Measurements from ENCODE around the gene CNIH4. TPM values are rescaled to one million over a fixed set of nuclear protein-coding genes. Genes with fewer than 3 reads are reported as not detected.

The CNIH4 gene
- total RNA-seq, 4 donors from 2014 or later = 27.7 to 63.9 (median 41.0) TPM

DNA sequence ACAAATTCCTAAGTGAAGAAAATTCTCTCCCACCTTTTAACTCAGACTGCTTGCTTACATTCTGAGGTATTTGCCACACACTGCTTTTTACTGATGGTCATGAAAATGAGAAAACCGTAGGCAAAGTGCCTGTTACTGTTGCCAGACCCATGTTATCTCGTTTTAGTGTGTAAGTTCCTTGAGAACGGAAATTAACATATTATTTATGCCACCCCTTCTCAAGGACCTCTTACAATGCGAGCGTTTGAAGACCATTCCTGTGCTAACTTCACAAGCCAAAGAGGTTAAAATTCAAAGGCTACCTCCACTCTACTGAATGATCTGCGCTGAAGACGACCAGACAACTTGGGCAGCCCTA lies 27.2 kb upstream of the CNIH4 start:
- TF ChIP-seq, protein P1, sequence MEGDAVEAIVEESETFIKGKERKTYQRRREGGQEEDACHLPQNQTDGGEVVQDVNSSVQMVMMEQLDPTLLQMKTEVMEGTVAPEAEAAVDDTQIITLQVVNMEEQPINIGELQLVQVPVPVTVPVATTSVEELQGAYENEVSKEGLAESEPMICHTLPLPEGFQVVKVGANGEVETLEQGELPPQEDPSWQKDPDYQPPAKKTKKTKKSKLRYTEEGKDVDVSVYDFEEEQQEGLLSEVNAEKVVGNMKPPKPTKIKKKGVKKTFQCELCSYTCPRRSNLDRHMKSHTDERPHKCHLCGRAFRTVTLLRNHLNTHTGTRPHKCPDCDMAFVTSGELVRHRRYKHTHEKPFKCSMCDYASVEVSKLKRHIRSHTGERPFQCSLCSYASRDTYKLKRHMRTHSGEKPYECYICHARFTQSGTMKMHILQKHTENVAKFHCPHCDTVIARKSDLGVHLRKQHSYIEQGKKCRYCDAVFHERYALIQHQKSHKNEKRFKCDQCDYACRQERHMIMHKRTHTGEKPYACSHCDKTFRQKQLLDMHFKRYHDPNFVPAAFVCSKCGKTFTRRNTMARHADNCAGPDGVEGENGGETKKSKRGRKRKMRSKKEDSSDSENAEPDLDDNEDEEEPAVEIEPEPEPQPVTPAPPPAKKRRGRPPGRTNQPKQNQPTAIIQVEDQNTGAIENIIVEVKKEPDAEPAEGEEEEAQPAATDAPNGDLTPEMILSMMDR (IDR thresholded peaks at IDR 0.05; ENCODE audit: low read depth) = no peak

DNA sequence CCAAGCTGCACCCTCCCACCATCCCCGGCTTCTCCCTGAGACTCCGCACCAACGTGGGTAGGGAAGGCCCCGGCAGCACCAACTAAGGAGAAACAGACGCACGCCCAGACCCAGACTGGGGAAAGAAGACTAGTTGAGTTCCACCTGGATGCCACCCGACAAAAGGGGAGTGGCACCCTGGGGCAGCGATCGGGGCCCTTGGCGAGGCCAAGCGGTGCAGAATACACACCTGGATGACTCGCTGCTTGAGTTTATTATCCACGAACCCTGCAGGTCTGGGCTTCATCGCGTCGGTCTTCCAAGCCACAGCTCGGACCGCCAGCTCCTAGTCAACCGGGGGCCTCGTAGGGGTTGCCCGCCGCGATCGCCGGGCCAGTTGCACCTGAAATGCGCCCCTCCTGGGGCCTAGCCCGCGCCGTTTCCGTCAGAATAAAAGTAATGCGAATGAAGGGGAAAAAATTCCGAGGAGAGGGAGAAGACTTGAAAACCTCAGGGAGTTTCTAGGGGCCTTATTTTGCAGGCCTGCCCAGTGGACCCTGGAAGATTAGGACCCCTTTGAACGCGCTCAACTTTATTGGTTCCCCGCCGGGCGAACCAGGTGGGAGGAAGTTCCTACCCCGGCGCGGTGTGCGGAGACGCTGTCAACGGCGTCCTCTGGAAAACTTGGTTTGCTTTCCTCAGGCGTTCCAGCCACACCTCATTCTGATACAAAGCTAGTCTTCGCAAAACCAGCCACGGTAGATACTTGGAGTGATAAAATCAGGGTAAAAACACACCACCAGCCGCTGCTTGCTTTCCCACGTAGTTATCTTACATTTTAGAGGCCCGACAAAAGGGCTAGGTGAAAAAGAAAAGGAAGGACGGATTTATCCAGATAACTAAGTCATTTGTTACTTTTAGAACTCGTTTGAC lies 26.6 kb upstream of the CNIH4 start, which contains the start of gene NVL:
Gene NVL (minus strand): TSS at position 331 of the 912 bp plus-strand sequence. CDS start 45 bp downstream, at position 286.
- TF ChIP-seq, protein P1 (IDR thresholded peaks at IDR 0.05; ENCODE audit: low read depth) = no peak

DNA sequence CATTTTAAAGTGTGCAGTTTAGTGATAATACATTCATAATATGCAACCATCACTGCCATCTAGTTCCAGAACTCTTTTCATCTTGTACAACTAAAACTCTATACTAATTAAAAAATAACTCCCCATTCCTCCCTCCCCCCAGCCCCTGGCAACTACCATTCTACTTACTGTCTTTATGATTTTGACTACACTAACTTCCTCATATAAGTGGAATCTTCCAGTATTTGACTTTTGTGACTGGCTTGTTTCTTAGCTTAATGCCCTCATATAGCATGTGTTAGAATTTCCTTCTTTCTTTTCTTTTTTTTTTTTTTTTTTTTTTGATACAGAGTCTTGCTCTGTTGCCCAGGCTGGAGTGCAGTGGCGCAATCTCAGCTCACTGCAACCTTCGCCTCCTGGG lies 25.4 kb upstream of the CNIH4 start:
- TF ChIP-seq, protein P1 (IDR thresholded peaks at IDR 0.05; ENCODE audit: low read depth) = no peak

DNA sequence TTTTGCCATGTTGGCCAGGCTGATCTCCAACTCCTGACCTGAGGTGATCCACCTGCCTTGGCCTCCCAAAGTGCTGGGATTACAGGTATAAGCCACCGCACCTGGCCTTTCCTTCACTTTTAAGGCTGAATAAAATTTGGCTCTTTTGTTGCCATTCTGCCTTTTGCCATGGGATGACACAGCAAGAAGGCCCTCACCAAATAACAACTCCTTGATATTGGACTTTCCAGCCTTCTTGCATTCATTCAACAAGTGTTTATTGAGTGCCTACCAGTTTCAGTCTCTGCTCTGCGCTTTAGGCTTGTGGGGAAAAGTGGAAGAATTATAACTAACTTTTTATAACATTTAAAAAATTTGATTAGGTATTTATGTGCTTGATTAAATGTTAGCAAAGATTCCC lies 24.9 kb upstream of the CNIH4 start:
- TF ChIP-seq, protein P1 (IDR thresholded peaks at IDR 0.05; ENCODE audit: low read depth) = no peak

DNA sequence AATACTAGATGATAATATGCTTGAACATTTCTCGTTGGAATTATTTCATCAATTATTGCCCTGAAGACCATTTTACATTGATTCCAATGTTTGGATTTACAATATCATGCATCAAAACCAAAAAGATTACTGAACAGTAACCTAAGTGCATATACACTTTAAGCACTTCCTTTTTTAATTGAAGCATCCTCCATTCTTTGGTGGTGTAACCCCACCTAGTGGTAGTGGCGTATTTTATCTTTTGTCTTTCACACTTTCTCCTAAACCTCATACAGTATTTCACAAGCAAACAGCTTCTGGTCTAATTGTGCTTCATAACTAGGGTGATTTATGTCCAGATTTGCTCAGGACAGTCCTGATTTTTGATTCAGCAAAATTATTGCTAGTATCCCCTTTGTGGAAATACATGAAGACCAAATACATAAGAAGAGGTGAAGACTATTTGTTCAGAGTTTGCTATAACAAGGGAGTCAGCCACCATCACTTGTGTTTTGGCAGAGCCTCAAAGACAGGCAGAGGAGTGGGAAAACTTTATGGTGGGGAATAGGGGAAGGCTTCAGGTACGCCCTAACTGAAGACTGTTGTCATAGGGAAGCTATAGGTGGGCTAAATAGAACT lies 23.3 kb upstream of the CNIH4 start:
- TF ChIP-seq, protein P1 (IDR thresholded peaks at IDR 0.05; ENCODE audit: low read depth) = no peak

DNA sequence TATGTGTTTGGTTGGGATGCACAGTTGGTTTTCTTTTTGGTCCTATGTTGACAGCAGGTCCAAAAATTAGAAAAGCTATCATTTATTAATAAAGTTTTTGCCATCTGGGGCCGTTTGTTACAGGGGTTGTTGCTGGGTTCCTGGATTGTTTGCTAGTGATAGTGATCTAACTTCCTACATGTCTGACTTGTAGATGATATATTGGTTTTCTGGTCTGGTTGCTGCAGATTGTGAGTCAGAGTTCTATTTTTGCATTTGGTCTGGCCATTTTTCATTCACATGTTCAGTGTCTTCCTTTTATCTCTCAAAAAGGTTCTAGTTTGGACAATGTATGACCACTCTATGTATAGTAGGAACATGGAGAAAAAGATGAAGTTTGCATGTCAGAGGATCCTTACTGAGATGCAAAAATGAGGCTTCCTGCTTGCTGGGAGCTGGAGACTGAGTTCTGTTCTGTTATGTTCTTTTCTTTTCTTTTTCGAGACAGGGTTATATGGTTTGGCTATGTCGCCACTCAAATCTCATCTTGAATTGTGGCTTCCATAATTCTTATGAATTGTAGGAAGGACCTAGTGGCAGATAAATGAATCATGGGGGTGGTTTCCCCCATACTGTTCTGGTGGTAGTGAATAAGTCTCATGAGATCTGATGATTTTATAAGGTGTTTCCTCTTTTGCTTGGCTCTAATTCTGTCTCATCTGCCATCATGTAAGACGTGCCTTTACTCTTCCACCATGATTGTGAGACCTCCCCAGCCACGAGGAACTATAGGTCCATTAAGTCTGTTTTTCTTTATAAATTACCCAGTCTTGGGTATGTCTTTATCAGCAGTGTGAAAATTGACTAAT lies 22.5 kb upstream of the CNIH4 start:
- TF ChIP-seq, protein P1 (IDR thresholded peaks at IDR 0.05; ENCODE audit: low read depth) = no peak
